GM12878 (cell line): ENCODE measurements around the gene IER2. TPM values are rescaled to one million over a fixed set of nuclear protein-coding genes. Genes with fewer than 3 reads are reported as not detected.

Experiments used
- EZH2 ChIP-seq: IDR thresholded peaks from 2 replicates; pipeline ENCODE4 v1.6.1; 2012; ENCODE audit warnings: low read depth, mild to moderate bottlenecking, control low read depth, inconsistent platforms, low read length, borderline replicate concordance; ENCODE audit not compliant: control insufficient read depth
- FOXK2 ChIP-seq: fragments of 450-650 bp; IDR thresholded peaks from 2 replicates; pipeline ENCODE4 v1.6.1; 2017; ENCODE audit warnings: mild to moderate bottlenecking, moderate library complexity
- GATAD2B ChIP-seq: fragments of 450-650 bp; conservative IDR thresholded peaks from 2 replicates; pipeline ENCODE4 v1.6.1; 2017; ENCODE audit warnings: low read depth, mild to moderate bottlenecking, moderate library complexity
- JUND ChIP-seq: IDR thresholded peaks from 2 replicates; pipeline ENCODE4 v1.6.1; 2012; ENCODE audit warnings: low read depth, mild to moderate bottlenecking, low read length, improper control_type of control experiment, moderate library complexity
- MEF2A ChIP-seq: IDR thresholded peaks from 2 replicates; pipeline ENCODE4 v1.6.1; 2011; ENCODE audit warnings: low read depth, mild to moderate bottlenecking, low read length, moderate library complexity; ENCODE audit not compliant: insufficient read depth
- MTA2 ChIP-seq: fragments of 450-650 bp; IDR thresholded peaks from 2 replicates; pipeline ENCODE4 v1.6.1; 2016; ENCODE audit warnings: low read depth, mild to moderate bottlenecking, moderate library complexity
- MXI1 ChIP-seq: fragments of 150-350 bp; IDR thresholded peaks from 2 replicates; pipeline ENCODE4 v1.6.1; 2011; ENCODE audit warnings: low read depth, mild to moderate bottlenecking, inconsistent platforms, low read length, improper control_type of control experiment
- NFIC ChIP-seq: IDR thresholded peaks from 2 replicates; pipeline ENCODE4 v1.6.1; 2012; ENCODE audit warnings: low read depth, mild to moderate bottlenecking, inconsistent platforms, low read length, moderate library complexity
- PAX8 ChIP-seq: fragments of 450-650 bp; IDR thresholded peaks from 2 replicates; pipeline ENCODE4 v1.6.1; 2017; ENCODE audit warnings: mild to moderate bottlenecking, moderate library complexity
- RCOR1 ChIP-seq: conservative IDR thresholded peaks from 2 replicates; pipeline ENCODE4 v1.6.1; 2012; ENCODE audit warnings: low read depth, low read length, improper control_type of control experiment
- SMARCA5 ChIP-seq: fragments of 450-650 bp; IDR thresholded peaks from 2 replicates; pipeline ENCODE4 v1.6.1; 2017; ENCODE audit warnings: mild to moderate bottlenecking
- STAT1 ChIP-seq: fragments of 450-650 bp; conservative IDR thresholded peaks from 2 replicates; pipeline ENCODE4 v1.6.1; 2014; ENCODE audit warnings: antibody characterized with exemption, mild to moderate bottlenecking
- ZZZ3 ChIP-seq: IDR thresholded peaks from 2 replicates; pipeline ENCODE4 v1.6.1; 2011; ENCODE audit warnings: low read depth; ENCODE audit not compliant: control insufficient read depth, insufficient read length
- polyA plus RNA-seq, 11 experiments: library from polyadenylated mRNA; depleted of rRNA in 4 of 11; unstranded in 6 of 11; stranded (reverse) in 5 of 11; fragments of >200 nt; fragmentation: Nextera tagmentation in 4 of 11; fragmentation: Illumina TruSeq in 1 of 11; extraction: Ambion mirVana in 4 of 11; extraction: Trizol in 1 of 11; gene quantifications; 1 replicate in 1 of 11; 2 replicates in 10 of 11; pipeline versions ENCODE4 v1.2.1 to v1.2.3, GENCODE V29; 2011 to 2016; ENCODE audit warnings: inconsistent platforms in 2 of 11, missing spikeins in 2 of 11, low read depth in 1 of 11
- total RNA-seq, 4 experiments: library from RNA; depleted of rRNA in 3 of 4; stranded (reverse); fragments of >200 nt in 3 of 4; fragmentation: Illumina TruSeq in 1 of 4; extraction: Trizol in 1 of 4; gene quantifications; 2 replicates each; pipeline versions ENCODE4 v1.2.1 to v1.2.3, GENCODE V29; 2013 to 2021
- TF ChIP-seq, protein P1 (sequence below): IDR thresholded peaks from 2 replicates; pipeline ENCODE4 v1.6.1; 2011; ENCODE audit warnings: borderline replicate concordance, low read depth, mild to moderate bottlenecking, moderate library complexity, low read length; ENCODE audit not compliant: insufficient read depth, poor library complexity, severe bottlenecking
- TF ChIP-seq, protein P2 (sequence below): fragments of 450-650 bp; IDR thresholded peaks from 2 replicates; pipeline ENCODE4 v1.6.1; 2018; ENCODE audit warnings: mild to moderate bottlenecking, low read depth, moderate library complexity; ENCODE audit not compliant: partially characterized antibody
- TF ChIP-seq, protein P3 (sequence below): IDR thresholded peaks from 2 replicates; pipeline ENCODE4 v1.6.1; 2011; ENCODE audit warnings: low read depth, low read length, improper control_type of control experiment, borderline replicate concordance
- TF ChIP-seq, protein P4 (sequence below): IDR thresholded peaks from 2 replicates; pipeline ENCODE4 v1.6.1; 2012; ENCODE audit warnings: low read length, inconsistent platforms
- TF ChIP-seq, protein P5 (sequence below): fragments of 150-350 bp; IDR thresholded peaks from 2 replicates; pipeline ENCODE4 v1.6.1; 2014; ENCODE audit warnings: mild to moderate bottlenecking, low read depth, low read length
- TF ChIP-seq, protein P6 (sequence below): fragments of 450-650 bp; IDR thresholded peaks from 2 replicates; pipeline ENCODE4 v1.6.1; 2014; ENCODE audit warnings: mild to moderate bottlenecking

Gene IER2
- total and polyA plus RNA-seq, 10 of the 15 experiments (the other 5 are each of a cell fraction or from before 2014, with no cell fraction given): 2.8 to 94.5 (median 24.9) TPM

DNA sequence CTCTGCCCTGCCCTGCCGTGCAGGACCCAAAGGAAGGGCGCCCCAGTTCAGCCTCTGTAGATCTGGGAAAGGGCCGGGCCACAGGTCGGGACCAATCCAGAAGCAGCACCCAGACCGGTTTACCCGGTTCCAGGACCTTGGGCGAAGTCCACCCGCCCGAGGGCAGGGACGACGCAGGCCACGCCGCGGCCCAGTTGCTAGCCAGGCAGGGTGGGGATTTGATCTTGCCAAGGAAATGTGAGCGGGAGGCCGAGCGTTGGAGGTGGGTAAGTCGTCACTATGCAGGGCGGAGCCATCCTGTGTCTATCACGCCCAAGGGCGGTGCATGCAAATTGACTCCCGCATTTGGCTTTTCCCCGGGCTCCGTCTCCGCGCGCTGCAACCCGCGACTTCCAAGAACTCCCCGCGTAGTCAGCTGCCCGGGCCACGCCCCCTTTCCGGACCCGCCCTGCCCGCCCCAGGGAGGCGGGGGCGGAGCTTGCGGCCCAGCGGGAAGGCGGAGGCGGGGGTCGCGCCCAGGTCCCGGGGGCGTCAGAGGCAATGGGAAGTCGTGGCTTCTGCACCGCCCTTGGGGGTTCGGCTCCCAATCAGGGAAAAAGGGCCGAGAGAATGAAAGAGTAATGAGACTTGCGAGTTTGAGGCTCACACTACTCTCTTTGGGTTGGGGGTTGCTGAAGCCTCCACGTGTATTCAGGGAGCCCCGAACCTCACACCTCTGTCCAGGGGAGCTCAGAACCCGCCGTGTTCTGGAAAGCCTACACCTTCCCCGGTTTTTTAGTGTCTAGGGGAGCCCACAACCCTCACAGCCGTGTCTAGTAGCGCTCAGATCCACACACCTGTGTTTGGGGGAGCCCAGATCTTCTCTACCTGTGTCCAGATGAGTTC is 12.8 kb downstream of the IER2 start (continued):
- TF ChIP-seq GATAD2B (peak; percentile 40; the same call in 1 of the 2 replicates), SMARCA5 (peak; percentile 81; the same call in 1 of the 2 replicates), STAT1 (no peak), PAX8 (no peak), ZZZ3 (no peak), FOXK2 (no peak), MEF2A (no peak), EZH2 (no peak), JUND (no peak), MXI1 (no peak), RCOR1 (0 out of 2 replicates have a peak, but pooled peaks have one; percentile 38), MTA2 (no peak), NFIC (no peak)
- TF ChIP-seq, protein P1, sequence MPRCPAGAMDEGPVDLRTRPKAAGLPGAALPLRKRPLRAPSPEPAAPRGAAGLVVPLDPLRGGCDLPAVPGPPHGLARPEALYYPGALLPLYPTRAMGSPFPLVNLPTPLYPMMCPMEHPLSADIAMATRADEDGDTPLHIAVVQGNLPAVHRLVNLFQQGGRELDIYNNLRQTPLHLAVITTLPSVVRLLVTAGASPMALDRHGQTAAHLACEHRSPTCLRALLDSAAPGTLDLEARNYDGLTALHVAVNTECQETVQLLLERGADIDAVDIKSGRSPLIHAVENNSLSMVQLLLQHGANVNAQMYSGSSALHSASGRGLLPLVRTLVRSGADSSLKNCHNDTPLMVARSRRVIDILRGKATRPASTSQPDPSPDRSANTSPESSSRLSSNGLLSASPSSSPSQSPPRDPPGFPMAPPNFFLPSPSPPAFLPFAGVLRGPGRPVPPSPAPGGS: no peak
- TF ChIP-seq, protein P2, sequence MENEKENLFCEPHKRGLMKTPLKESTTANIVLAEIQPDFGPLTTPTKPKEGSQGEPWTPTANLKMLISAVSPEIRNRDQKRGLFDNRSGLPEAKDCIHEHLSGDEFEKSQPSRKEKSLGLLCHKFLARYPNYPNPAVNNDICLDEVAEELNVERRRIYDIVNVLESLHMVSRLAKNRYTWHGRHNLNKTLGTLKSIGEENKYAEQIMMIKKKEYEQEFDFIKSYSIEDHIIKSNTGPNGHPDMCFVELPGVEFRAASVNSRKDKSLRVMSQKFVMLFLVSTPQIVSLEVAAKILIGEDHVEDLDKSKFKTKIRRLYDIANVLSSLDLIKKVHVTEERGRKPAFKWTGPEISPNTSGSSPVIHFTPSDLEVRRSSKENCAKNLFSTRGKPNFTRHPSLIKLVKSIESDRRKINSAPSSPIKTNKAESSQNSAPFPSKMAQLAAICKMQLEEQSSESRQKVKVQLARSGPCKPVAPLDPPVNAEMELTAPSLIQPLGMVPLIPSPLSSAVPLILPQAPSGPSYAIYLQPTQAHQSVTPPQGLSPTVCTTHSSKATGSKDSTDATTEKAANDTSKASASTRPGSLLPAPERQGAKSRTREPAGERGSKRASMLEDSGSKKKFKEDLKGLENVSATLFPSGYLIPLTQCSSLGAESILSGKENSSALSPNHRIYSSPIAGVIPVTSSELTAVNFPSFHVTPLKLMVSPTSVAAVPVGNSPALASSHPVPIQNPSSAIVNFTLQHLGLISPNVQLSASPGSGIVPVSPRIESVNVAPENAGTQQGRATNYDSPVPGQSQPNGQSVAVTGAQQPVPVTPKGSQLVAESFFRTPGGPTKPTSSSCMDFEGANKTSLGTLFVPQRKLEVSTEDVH: no peak
- TF ChIP-seq, protein P3, sequence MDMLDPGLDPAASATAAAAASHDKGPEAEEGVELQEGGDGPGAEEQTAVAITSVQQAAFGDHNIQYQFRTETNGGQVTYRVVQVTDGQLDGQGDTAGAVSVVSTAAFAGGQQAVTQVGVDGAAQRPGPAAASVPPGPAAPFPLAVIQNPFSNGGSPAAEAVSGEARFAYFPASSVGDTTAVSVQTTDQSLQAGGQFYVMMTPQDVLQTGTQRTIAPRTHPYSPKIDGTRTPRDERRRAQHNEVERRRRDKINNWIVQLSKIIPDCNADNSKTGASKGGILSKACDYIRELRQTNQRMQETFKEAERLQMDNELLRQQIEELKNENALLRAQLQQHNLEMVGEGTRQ: no peak
- TF ChIP-seq, protein P4, sequence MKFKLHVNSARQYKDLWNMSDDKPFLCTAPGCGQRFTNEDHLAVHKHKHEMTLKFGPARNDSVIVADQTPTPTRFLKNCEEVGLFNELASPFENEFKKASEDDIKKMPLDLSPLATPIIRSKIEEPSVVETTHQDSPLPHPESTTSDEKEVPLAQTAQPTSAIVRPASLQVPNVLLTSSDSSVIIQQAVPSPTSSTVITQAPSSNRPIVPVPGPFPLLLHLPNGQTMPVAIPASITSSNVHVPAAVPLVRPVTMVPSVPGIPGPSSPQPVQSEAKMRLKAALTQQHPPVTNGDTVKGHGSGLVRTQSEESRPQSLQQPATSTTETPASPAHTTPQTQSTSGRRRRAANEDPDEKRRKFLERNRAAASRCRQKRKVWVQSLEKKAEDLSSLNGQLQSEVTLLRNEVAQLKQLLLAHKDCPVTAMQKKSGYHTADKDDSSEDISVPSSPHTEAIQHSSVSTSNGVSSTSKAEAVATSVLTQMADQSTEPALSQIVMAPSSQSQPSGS: no peak
- TF ChIP-seq, protein P5, sequence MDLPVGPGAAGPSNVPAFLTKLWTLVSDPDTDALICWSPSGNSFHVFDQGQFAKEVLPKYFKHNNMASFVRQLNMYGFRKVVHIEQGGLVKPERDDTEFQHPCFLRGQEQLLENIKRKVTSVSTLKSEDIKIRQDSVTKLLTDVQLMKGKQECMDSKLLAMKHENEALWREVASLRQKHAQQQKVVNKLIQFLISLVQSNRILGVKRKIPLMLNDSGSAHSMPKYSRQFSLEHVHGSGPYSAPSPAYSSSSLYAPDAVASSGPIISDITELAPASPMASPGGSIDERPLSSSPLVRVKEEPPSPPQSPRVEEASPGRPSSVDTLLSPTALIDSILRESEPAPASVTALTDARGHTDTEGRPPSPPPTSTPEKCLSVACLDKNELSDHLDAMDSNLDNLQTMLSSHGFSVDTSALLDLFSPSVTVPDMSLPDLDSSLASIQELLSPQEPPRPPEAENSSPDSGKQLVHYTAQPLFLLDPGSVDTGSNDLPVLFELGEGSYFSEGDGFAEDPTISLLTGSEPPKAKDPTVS: no peak
- TF ChIP-seq, protein P6, sequence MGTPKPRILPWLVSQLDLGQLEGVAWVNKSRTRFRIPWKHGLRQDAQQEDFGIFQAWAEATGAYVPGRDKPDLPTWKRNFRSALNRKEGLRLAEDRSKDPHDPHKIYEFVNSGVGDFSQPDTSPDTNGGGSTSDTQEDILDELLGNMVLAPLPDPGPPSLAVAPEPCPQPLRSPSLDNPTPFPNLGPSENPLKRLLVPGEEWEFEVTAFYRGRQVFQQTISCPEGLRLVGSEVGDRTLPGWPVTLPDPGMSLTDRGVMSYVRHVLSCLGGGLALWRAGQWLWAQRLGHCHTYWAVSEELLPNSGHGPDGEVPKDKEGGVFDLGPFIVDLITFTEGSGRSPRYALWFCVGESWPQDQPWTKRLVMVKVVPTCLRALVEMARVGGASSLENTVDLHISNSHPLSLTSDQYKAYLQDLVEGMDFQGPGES: no peak
